ENCODE data around the gene IL25. TPM values are rescaled to one million over a fixed set of nuclear protein-coding genes. Genes with fewer than 3 reads are reported as not detected.
"Not testable (repeated sequence)": the region's sequence is repeated elsewhere in the genome, so short reads cannot be mapped to it uniquely, and the experiment has no call there.

The IL25 gene
- total RNA-seq: not detected

- ATAC-seq (no peak), DNase-seq (ENCODE audit: low spot score) (no peak)
- Mint-ChIP-seq H3K4me3 (no peak within 1 kb of the TSS), H3K27me3 (peaks cover 14 to 19% of the 10 kb centered on the region in 2 donors), H3K4me1 (ENCODE audit: low read depth in 2 of 2) (no peaks in the 10 kb centered on the region), H3K27ac (no peak within 1 kb of the TSS), H3K36me3 (no peaks in the 10 kb centered on the region), H3K9me3 (no peaks in the 10 kb centered on the region)
These were observed at the start of gene IL25 for GRCh38 chr14:23372509-23372908. Gene IL25 (plus strand): TSS chr14:23372809.

GRCh38 chr14:23323838-23324454 is 48.7 kb upstream of the IL25 start:
- no peak overlapping the region for H3K27ac Mint-ChIP-seq
- no peak for ATAC-seq

GRCh38 chr14:23324455-23324846 is 48.2 kb upstream of the IL25 start:
- Mint-ChIP-seq H3K36me3 (peaks cover 29% of the 10 kb centered on the region), H3K4me1 (ENCODE audit: low read depth in 2 of 2) (peaks cover 27 to 28% of the 10 kb centered on the region in 2 donors), H3K9me3 (no peaks in the 10 kb centered on the region), H3K27ac (no peak overlapping the region), H3K4me3 (no peak overlapping the region), H3K27me3 (no peaks in the 10 kb centered on the region)
- ATAC-seq (no peak), DNase-seq (ENCODE audit: low spot score) (no peak)

More at GRCh38 chr14:23323838-23324454, 48.7 kb upstream of the IL25 start:
- Mint-ChIP-seq H3K4me3 (no peak overlapping the region), H3K4me1 (ENCODE audit: low read depth in 2 of 2) (peaks cover 27 to 29% of the 10 kb centered on the region in 2 donors), H3K9me3 (no peaks in the 10 kb centered on the region), H3K36me3 (peaks cover 29% of the 10 kb centered on the region), H3K27me3 (no peaks in the 10 kb centered on the region)
- no peak for DNase-seq (ENCODE audit: low spot score)

DNA sequence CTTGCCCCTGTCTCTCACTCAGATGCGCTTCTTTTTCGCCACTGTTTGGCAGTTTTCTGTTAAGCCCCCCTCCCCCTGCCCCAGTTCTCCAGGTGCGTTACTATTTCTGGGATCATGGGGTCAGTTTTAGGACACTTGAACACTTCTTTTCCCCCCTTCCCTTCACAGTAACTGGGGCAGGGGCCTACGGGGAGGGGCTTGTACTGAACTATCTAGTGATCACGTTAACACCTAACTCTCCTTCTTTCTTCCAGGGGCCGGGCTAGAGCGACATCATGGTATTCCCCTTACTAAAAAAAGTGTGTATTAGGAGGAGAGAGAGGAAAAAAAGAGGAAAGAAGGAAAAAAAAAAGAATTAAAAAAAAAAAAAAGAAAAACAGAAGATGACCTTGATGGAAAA is 47.6 kb upstream of the IL25 start:
- H3K9me3 Mint-ChIP-seq: no peaks in the 10 kb centered on the region
- no peak overlapping the region for H3K4me3 Mint-ChIP-seq

GRCh38 chr14:23325746-23326145 is 46.9 kb upstream of the IL25 start:
- peaks cover 15 to 16% of the 10 kb centered on the region in 2 donors for H3K4me1 Mint-ChIP-seq (ENCODE audit: low read depth in 2 of 2)
- not testable (repeated sequence) for H3K9me3 Mint-ChIP-seq; ATAC-seq; H3K4me3 Mint-ChIP-seq; H3K27me3 Mint-ChIP-seq; H3K27ac Mint-ChIP-seq; DNase-seq (ENCODE audit: low spot score)
- H3K36me3 Mint-ChIP-seq: peaks cover 20% of the 10 kb centered on the region

More for the DNA sequence above, 47.6 kb upstream of the IL25 start:
- no peak overlapping the region for H3K27ac Mint-ChIP-seq
- H3K4me1 Mint-ChIP-seq (ENCODE audit: low read depth in 2 of 2): peaks cover 21 to 23% of the 10 kb centered on the region in 2 donors
- peaks cover 24% of the 10 kb centered on the region for H3K36me3 Mint-ChIP-seq
- no peaks in the 10 kb centered on the region for H3K27me3 Mint-ChIP-seq
- DNase-seq (ENCODE audit: low spot score): no peak
- ATAC-seq: no peak

DNA sequence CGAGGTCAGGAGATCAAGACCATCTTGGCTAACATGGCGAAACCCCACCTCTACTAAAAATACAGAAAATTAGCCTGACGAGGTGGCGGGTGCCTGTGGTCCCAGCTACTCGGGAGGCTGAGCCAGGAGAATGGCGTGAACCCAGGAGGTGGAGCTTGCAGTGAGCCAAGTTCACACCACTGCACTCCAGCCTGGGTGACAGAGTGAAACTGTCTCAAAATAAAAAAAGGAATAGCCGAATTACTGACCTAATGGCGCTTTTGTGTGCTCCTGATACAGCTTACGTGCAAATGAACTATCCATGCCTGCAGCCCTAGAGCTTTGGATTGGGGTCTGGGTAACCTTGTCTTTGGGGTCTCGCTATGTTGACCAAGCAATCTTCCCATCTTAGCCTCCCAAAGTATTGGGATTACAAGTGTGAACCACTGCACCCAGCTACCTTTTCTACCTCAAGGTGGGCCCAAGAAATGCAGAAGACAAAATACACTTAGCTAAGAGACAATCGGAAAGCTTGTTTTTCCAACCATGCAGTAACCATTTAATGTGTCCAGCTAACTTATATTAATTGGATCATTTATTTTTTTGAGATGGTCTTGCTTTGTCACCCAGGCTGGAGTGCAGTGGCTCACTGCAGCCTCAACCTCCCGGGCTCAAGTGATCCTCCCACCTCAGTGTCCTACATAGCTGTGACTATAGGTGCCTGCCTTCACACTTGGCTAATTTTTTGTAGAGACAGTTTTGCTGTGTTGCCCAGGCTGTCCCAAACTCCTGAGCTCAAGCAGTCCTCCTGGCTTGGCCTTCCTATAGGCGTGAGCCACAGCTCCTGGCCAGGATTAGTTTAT is 45.9 kb upstream of the IL25 start:
- DNase-seq (ENCODE audit: low spot score): no peak
- H3K4me3 Mint-ChIP-seq: no peak overlapping the region
- H3K36me3 Mint-ChIP-seq: peaks cover 20% of the 10 kb centered on the region
- H3K9me3 Mint-ChIP-seq: no peaks in the 10 kb centered on the region
- ATAC-seq: no peak
- H3K4me1 Mint-ChIP-seq (ENCODE audit: low read depth in 2 of 2): peaks cover 15% of the 10 kb centered on the region in 2 donors
- H3K27ac Mint-ChIP-seq: no peak overlapping the region
- no peaks in the 10 kb centered on the region for H3K27me3 Mint-ChIP-seq

- Mint-ChIP-seq H3K4me1 (ENCODE audit: low read depth in 2 of 2) (peaks cover 3 to 4% of the 10 kb centered on the region in 2 donors), H3K36me3 (peaks cover 10% of the 10 kb centered on the region), H3K27ac (no peak overlapping the region), H3K27me3 (no peaks in the 10 kb centered on the region), H3K4me3 (no peak overlapping the region), H3K9me3 (no peaks in the 10 kb centered on the region)
- ATAC-seq: peak; percentile 60
- DNase-seq (ENCODE audit: low spot score): peak; percentile 77
These were observed 44.5 kb upstream of the IL25 start for GRCh38 chr14:23327947-23328744.

- DNase-seq (ENCODE audit: low spot score) (no peak), ATAC-seq (no peak)
- no peaks in the 10 kb centered on the region for H3K9me3 Mint-ChIP-seq
- H3K4me1 Mint-ChIP-seq (ENCODE audit: low read depth in 2 of 2): no peaks in the 10 kb centered on the region
- peaks cover 13 to 30% of the 10 kb centered on the region in 2 donors for H3K27me3 Mint-ChIP-seq
- no peaks in the 10 kb centered on the region for H3K36me3 Mint-ChIP-seq
- H3K4me3 Mint-ChIP-seq: no peak overlapping the region
- H3K27ac Mint-ChIP-seq: no peak overlapping the region
These were observed 37.0 kb upstream of the IL25 start for GRCh38 chr14:23335623-23336022.

DNA sequence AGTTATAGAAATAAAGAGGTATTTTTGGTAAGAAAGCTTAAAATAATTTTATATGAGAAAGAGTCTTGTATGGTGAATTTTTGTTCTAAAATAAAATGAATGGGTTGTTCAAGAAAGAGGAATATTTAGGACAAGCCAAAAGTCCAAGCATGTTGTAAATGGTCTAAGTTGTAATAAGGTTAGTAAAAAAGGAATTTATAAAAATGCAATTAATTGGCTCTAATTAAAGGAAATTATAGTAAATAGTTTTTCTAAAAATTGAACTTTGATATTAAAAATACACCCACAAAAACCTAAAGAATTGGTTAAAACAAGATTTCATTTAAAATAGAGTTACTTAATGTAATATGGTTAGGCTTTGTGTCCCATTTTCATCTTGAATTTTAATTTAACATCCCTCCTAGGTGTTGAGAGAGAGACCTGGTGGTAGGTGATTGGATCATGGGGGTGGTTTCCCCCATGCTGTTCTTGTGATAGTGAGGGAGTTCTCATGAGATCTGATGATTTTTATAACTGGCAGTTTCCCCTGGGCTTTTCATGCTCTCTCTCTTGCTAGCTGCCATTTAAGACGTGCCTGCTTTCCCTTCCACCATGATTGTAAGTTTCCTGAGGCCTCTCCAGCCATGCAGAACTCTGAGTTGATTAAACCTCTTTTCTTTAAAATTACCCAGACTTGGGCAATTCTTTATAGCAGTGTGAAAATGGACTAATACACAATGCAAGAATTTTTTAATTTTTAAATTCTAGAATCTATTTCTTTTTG is 32.9 kb upstream of the IL25 start:
- peaks cover 11 to 44% of the 10 kb centered on the region in 2 donors for H3K27me3 Mint-ChIP-seq
- H3K4me1 Mint-ChIP-seq (ENCODE audit: low read depth in 2 of 2): no peaks in the 10 kb centered on the region
- no peak overlapping the region for H3K4me3 Mint-ChIP-seq
- no peak overlapping the region for H3K27ac Mint-ChIP-seq
- no peaks in the 10 kb centered on the region for H3K36me3 Mint-ChIP-seq
- no peak for ATAC-seq
- DNase-seq (ENCODE audit: low spot score): no peak
- no peaks in the 10 kb centered on the region for H3K9me3 Mint-ChIP-seq

DNA sequence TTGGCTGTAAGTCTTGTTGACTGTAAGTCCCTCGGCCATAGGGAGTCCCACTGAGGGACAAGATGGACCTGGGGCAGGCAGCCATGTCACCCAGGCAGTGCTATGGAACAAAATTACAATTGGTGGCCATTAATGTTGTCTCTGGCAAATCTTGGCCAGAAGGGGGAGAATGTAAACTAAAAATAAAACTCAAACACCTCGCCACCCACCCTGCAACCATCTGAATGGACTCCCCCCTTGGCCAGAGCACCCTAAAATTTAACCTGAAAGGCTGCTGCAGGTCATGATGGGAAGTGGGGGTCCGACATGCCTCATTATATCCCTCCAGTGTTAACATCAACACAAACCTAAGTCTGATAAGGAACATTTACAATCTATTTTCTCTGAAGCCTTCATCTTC is 28.1 kb upstream of the IL25 start:
- DNase-seq (ENCODE audit: low spot score) (no peak), ATAC-seq (no peak)
- no peaks in the 10 kb centered on the region for H3K4me1 Mint-ChIP-seq (ENCODE audit: low read depth in 2 of 2)
- H3K9me3 Mint-ChIP-seq: no peaks in the 10 kb centered on the region
- H3K27ac Mint-ChIP-seq: no peak overlapping the region
- H3K27me3 Mint-ChIP-seq: peaks cover 10 to 26% of the 10 kb centered on the region in 2 donors
- no peak overlapping the region for H3K4me3 Mint-ChIP-seq
- no peaks in the 10 kb centered on the region for H3K36me3 Mint-ChIP-seq

DNA sequence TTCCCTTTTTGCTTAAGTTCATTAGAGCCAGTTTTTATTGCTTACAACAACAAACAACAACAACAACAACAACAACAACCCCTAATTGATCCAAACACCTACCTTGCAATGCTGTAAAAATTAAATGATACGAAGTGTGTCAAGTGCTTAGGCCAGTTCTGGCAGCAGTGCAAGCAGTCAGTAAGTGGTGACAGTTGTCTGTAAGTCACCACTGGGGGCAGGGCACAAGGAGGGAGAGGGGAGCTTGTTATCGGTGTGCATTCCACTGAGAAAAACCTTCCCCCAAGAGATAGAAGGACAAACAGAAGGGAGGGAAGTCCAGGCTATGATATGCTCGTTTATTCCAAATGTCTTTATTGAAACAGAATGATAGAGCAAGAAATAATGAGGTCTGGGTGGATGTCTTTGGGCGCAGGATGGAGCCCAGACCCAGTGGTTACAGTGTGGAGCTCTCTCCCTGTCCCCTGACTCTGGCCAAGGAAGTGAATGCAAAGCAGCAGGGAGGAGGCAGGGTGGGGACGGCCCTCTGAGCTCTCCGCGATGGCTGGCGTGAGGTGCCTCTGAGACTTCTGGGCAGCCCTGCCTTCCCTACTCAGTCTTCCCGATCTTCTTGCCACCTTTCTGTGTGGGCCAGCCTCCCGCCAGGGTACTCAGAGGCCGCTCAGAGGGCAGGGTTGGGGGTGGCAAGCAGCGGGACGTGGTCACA is 26.5 kb upstream of the IL25 start:
- no peak overlapping the region for H3K4me3 Mint-ChIP-seq
- no peaks in the 10 kb centered on the region for H3K9me3 Mint-ChIP-seq
- H3K27ac Mint-ChIP-seq: no peak overlapping the region
- peaks cover 21 to 33% of the 10 kb centered on the region in 2 donors for H3K27me3 Mint-ChIP-seq
- H3K4me1 Mint-ChIP-seq (ENCODE audit: low read depth in 2 of 2): peaks cover 2 to 3% of the 10 kb centered on the region in 2 donors
- H3K36me3 Mint-ChIP-seq: peaks cover 7% of the 10 kb centered on the region
- DNase-seq (ENCODE audit: low spot score): no peak
- ATAC-seq: no peak

DNA sequence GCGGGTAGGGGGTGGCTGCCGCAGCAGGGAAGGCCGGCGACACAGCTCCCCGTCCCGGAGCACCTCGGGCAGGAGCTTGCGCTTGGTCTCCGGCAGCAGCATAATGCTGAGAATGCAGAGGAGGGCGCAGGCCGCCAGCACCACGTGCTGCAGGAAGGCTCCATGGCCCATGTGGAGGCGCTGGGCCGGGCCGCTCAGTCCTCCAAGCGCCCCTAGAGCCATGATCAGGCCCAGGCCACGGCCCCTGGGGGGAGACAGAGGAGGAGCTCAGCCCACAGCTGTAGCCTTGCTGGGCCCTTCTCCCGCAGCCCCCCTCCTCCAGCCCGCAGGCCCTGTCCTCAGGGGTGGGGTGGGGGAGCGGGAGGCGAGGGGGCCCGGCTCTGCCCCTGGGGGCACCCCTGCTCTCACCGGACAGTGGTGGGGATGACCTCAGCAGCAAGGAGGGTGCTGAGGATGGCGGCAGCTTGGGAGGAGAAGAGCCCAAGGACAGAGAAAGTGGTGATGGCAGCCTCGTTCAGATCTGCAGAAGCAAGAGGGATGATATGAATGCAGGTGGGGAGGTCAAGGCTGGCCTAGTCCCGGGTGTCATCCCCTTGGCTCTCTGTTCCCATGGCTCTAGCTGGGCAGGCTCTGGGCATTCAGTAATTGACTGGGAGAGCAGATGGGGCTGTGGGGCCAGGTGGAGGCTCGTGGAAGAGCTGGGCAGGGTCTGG is 25.8 kb upstream of the IL25 start:
- peaks cover 10% of the 10 kb centered on the region for H3K36me3 Mint-ChIP-seq
- H3K4me3 Mint-ChIP-seq: no peak overlapping the region
- no peak for DNase-seq (ENCODE audit: low spot score)
- H3K9me3 Mint-ChIP-seq: no peaks in the 10 kb centered on the region
- H3K27me3 Mint-ChIP-seq: peaks cover 23 to 38% of the 10 kb centered on the region in 2 donors
- H3K4me1 Mint-ChIP-seq (ENCODE audit: low read depth in 2 of 2): peaks cover 4 to 6% of the 10 kb centered on the region in 2 donors
- H3K27ac Mint-ChIP-seq: no peak overlapping the region
- ATAC-seq: peak in 1 of 2 donors; percentile 21

Data from natural killer cell treated with Interleukin-12 subunit alpha and Interleukin-12 subunit beta and Interleukin-15 and Interleukin-18, amount 100 ng/mL, for 72 hours (primary cell).